Adrenal gland (tissue), 12 donors: ENCODE measurements around the gene CHTOP. TPM values are rescaled to one million over a fixed set of nuclear protein-coding genes. Genes with fewer than 3 reads are reported as not detected.
A peak's percentile ranks its signal among the peaks of the same experiment; 100 is the strongest.

Source experiments
- DNase-seq, 7 donors: peaks; one replicate each; pipeline ENCODE4 v3.0.0-alpha.2; 2019 to 2020
- H3K27ac ChIP-seq, 5 donors: fragments of 200-600 bp; sonication (generic) in 4 of 5; 1 replicate in 3 of 5; 2 replicates in 2 of 5; pipeline versions ENCODE4 v1.5.1 to v1.8.0; 2016 to 2020; ENCODE audit warnings: mild to moderate bottlenecking in 1 of 5
- H3K27me3 ChIP-seq: fragments of 200-600 bp; 2 replicates; pipeline ENCODE4 v1.8.0; 2021
- H3K36me3 ChIP-seq, 2 donors: fragments of 200-600 bp; replicated peaks in 1 of 2; 1 replicate in 1 of 2; 2 replicates in 1 of 2; pipeline versions ENCODE4 v1.5.1 to v1.8.0; 2018 to 2022
- H3K4me1 ChIP-seq, 2 donors: fragments of 200-600 bp; replicated peaks in 1 of 2; 1 replicate in 1 of 2; 2 replicates in 1 of 2; pipeline versions ENCODE4 v1.5.1 to v1.8.0; 2018 to 2021
- H3K4me3 ChIP-seq, 4 donors: fragments of 200-600 bp; sonication (generic) in 3 of 4; one replicate each; pipeline ENCODE4 v1.5.1; 2016 to 2018
- H3K9me3 ChIP-seq, 3 donors: fragments of 200-600 bp; sonication (generic) in 1 of 3; replicated peaks in 1 of 3; 1 replicate in 2 of 3; 2 replicates in 1 of 3; pipeline versions ENCODE4 v1.5.1 to v1.8.0; 2016 to 2021
- POLR2A ChIP-seq, 2 donors: fragments of 450-650 bp; IDR thresholded peaks; one replicate each; pipeline ENCODE4 v1.6.1; 2017; ENCODE audit warnings: antibody characterized with exemption in 2 of 2, mild to moderate bottlenecking in 2 of 2, moderate library complexity in 1 of 2
- WGBS, 4 donors: extraction: QIAGEN DNeasy Blood & Tissue Kit in 2 of 4; methylation state at CpG; one replicate each; pipeline versions ENCODE4 v1.1.5 to v1.1.7; 2013 to 2017; 5-methylcytosine and 5-hydroxymethylcytosine counted together
- intact Hi-C, 2 donors: fragments of 100-400 bp; cut with DNase I; formaldehyde crosslinking; loops; one replicate each; pipeline versions ENCODE4 v1.14.1 to v1.15.0; 2022 to 2023
- polyA plus RNA-seq, 3 donors: library from polyadenylated mRNA; stranded (reverse); fragments of 200-250 nt in 2 of 3; fragments of 350-450 nt in 1 of 3; fragmentation: Illumina TruSeq in 1 of 3; extraction: RNeasy Lipid Tissue Mini Kit (QIAGEN cat#74804) in 1 of 3; gene quantifications; one replicate each; pipeline ENCODE4 v1.2.3, GENCODE V29; 2013 to 2014
- total RNA-seq, 9 donors: library from RNA; depleted of rRNA in 4 of 9; stranded (reverse); fragments of >200 nt in 4 of 9; fragments of 120-200 nt in 1 of 9; fragmentation: NEBNext Ultra II Directional in 1 of 9; extraction: Animal tissue kit (Norgen Biotek cat#: 25700) in 1 of 9; gene quantifications; one replicate each; pipeline versions ENCODE4 v1.1.0 to v1.2.4, GENCODE V29; 2013 to 2023
- TF ChIP-seq, protein P1 (sequence below), 6 experiments: fragments of 450-650 bp in 4 of 6; fragments of 200-600 bp in 2 of 6; sonication (generic) in 1 of 6; IDR thresholded peaks; 1 replicate in 5 of 6; 2 replicates in 1 of 6; pipeline versions ENCODE4 v1.5.1 to v1.8.0; 2016 to 2021; ENCODE audit warnings: antibody characterized with exemption in 6 of 6, mild to moderate bottlenecking in 2 of 6, moderate library complexity in 1 of 6
- donor health status: healthy with polysubstance abuse.
- donor health status: Bipolar disorder and iron deficiency.
- donor health status: DM: yes; HTN: yes; CAD: no.
- donor health status: DM: no; HTN: no; CAD: no.
- donor health status: DM: no; HTN: no; CAD: no.
- donor health status: DM: yes; HTN: yes; CAD: no.

The CHTOP gene
- total and polyA plus RNA-seq, 12 donors = 35.5 to 83.3 (median 58.3) TPM

DNA sequence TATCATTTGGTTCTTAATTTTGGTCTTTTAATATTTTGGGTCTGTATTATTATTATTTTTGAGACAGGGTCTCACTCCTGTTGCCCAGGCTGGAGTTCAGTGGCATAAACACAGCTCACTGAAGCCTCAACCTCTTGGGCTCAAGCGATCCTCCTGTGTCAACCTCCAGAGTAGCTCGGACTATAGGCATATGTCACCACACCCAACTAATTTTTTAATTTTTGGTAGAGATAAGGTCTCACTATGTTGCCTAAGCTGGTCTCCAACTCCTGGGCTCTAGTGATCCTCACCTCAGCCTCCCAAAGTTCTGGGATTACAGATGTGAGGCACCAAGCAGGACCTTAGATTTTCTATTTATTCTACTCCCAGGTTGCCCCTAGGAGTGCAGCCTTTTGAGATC lies 39.6 kb downstream of the CHTOP start:
- Histone ChIP-seq H3K9me3 (no peaks in the 10 kb centered on the region), H3K27ac (no peak overlapping the region), H3K4me1 (peaks cover 16 to 21% of the 10 kb centered on the region in 2 donors), H3K36me3 (peaks cover 0 to 12% of the 10 kb centered on the region in 2 donors), H3K4me3 (no peak overlapping the region), H3K27me3 (no peaks in the 10 kb centered on the region)
- TF ChIP-seq POLR2A (IDR thresholded peaks at IDR 0.05) = no peak
- TF ChIP-seq, protein P1, sequence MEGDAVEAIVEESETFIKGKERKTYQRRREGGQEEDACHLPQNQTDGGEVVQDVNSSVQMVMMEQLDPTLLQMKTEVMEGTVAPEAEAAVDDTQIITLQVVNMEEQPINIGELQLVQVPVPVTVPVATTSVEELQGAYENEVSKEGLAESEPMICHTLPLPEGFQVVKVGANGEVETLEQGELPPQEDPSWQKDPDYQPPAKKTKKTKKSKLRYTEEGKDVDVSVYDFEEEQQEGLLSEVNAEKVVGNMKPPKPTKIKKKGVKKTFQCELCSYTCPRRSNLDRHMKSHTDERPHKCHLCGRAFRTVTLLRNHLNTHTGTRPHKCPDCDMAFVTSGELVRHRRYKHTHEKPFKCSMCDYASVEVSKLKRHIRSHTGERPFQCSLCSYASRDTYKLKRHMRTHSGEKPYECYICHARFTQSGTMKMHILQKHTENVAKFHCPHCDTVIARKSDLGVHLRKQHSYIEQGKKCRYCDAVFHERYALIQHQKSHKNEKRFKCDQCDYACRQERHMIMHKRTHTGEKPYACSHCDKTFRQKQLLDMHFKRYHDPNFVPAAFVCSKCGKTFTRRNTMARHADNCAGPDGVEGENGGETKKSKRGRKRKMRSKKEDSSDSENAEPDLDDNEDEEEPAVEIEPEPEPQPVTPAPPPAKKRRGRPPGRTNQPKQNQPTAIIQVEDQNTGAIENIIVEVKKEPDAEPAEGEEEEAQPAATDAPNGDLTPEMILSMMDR (IDR thresholded peaks at IDR 0.05) = no peak
- DNase-seq = no peak
- 90 to 100% (median 94%) methylated on average over 2 of the region's 2 CpGs for WGBS, 4 donors
- intact Hi-C loops = loop anchor here in 1 of 2 donors (10.0 kb wide), 1 partner anchor 101 kb away; the partner anchor contains the start of gene SLC27A3

DNA sequence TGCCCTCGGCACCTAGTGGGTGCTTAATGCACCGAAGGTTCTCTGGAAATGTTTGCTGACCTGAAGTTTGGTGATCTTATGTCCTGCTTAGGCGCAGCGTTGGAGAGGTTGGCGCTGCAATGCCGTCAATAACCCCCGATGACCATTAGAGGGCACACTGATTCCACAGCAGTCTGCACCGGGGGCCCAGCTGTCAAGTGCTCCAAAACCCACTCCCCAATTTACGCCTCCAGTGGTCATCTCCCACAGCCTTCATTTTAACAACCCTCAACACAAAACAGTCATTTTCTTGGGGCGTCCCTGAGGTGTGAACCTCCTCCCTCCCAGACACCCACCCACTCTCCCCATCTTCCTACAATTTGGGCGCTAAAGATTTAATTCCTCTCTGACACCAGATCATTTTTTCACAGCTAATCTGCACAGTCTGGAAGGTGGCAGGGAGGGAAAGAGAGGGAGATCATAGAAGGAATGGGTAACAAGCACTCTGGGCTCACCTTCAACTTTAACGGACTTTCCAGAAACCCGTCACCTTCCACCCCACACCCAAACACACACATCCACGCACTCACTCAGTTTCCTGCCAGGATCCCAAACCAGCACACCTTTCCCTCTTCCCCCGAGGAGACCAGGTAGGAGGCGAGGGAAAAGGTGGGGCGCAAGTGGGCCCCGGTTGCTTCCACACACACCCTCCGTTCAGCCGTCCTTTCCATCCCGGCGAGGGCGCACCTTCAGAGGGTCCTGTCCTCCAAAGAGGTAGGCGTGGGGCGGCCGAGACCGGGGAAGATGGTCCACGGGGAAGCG lies 44.1 kb downstream of the CHTOP start:
- WGBS, 4 donors = 1 to 3% (median 2%) methylated on average over 26 to 29 of the region's 29 CpGs
- Histone ChIP-seq H3K4me3 (peak overlapping the region in 2 of 4 donors; percentile 49 to 78), H3K9me3 (no peaks in the 10 kb centered on the region), H3K36me3 (no peaks in the 10 kb centered on the region), H3K27ac (peak overlapping the region in 2 of 5 donors; percentile 38 to 51), H3K4me1 (peaks cover 20% of the 10 kb centered on the region in 2 donors), H3K27me3 (no peaks in the 10 kb centered on the region)
- intact Hi-C loops = loop anchor here (2.0 to 10.0 kb wide), 2 partner anchors 71 to 97 kb away; partner anchors contain the start of gene SLC27A3 (in 1 of the 2)
- peak; percentile 37 to 78 (median 59) for DNase-seq
- TF ChIP-seq POLR2A (IDR thresholded peaks at IDR 0.05) = no peak
- TF ChIP-seq, protein P1 (IDR thresholded peaks at IDR 0.05) = peak; percentile 78 to 91 (median 88)

DNA sequence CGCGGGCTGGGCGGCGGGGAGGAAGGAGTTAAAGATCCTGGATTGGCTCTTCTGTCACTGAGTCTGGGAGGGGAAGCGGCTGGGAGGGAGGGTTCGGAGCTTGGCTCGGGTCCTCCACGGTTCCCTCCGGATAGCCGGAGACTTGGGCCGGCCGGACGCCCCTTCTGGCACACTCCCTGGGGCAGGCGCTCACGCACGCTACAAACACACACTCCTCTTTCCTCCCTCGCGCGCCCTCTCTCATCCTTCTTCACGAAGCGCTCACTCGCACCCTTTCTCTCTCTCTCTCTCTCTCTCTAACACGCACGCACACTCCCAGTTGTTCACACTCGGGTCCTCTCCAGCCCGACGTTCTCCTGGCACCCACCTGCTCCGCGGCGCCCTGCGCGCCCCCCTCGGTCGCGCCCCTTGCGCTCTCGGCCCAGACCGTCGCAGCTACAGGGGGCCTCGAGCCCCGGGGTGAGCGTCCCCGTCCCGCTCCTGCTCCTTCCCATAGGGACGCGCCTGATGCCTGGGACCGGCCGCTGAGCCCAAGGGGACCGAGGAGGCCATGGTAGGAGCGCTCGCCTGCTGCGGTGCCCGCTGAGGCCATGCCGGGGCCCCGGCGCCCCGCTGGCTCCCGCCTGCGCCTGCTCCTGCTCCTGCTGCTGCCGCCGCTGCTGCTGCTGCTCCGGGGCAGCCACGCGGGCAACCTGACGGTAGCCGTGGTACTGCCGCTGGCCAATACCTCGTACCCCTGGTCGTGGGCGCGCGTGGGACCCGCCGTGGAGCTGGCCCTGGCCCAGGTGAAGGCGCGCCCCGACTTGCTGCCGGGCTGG lies 44.9 kb downstream of the CHTOP start, which contains the start of gene NPR1:
Gene NPR1, plus strand, starts transcription at position 170 of the 818 bp plus-strand sequence. Its CDS starts 421 bp downstream, at position 591.
- peak; percentile 52 to 69 (median 62) for DNase-seq
- TF ChIP-seq POLR2A (IDR thresholded peaks at IDR 0.05) = peak in 1 of 2 donors; percentile 31
- TF ChIP-seq, protein P1 (IDR thresholded peaks at IDR 0.05) = no peak
- 0 to 1% (median 1%) methylated on average over 28 to 78 of the region's 78 CpGs for WGBS, 4 donors
- Histone ChIP-seq H3K4me3 (peak within 1 kb of the TSS in 2 of 4 donors; percentile 49 to 78), H3K4me1 (peaks cover 20% of the 10 kb centered on the region in 2 donors), H3K36me3 (no peaks in the 10 kb centered on the region), H3K27ac (peak within 1 kb of the TSS in 2 of 5 donors; percentile 47 to 56), H3K27me3 (no peaks in the 10 kb centered on the region), H3K9me3 (no peaks in the 10 kb centered on the region)
- intact Hi-C loops = loop anchor here (2.0 to 10.0 kb wide), 2 partner anchors 70 to 96 kb away; partner anchors contain the start of gene SLC27A3 (in 1 of the 2)
